GM12878 (cell line): ENCODE measurements around the gene PTPRN2.

Source experiments
- ATF2 ChIP-seq: IDR thresholded peaks from 2 replicates; pipeline ENCODE4 v1.6.1; 2012; ENCODE audit warnings: low read length, inconsistent platforms
- EP300 ChIP-seq, 2 experiments: fragments of 150-350 bp in 1 of 2; IDR thresholded peaks; 2 replicates each; pipeline ENCODE4 v1.6.1; 2011 to 2012; ENCODE audit warnings: low read depth in 2 of 2, low read length in 2 of 2, borderline replicate concordance in 1 of 2, improper control_type of control experiment in 1 of 2, inconsistent platforms in 1 of 2; ENCODE audit not compliant: control insufficient read depth in 1 of 2
- ESRRA ChIP-seq: IDR thresholded peaks from 2 replicates; pipeline ENCODE4 v1.6.1; 2012; ENCODE audit warnings: mild to moderate bottlenecking, low read length, improper control_type of control experiment
- NRF1 ChIP-seq: conservative IDR thresholded peaks from 2 replicates; pipeline ENCODE4 v1.6.1; 2011; ENCODE audit warnings: mild to moderate bottlenecking, low read depth, low read length, improper control_type of control experiment
- REST ChIP-seq: IDR thresholded peaks from 2 replicates; pipeline ENCODE4 v1.6.1; 2012; ENCODE audit warnings: mild to moderate bottlenecking, low read depth, low read length
- SUPT20H ChIP-seq: IDR thresholded peaks from 2 replicates; pipeline ENCODE4 v1.6.1; 2011; ENCODE audit warnings: low read depth, mild to moderate bottlenecking, low read length, moderate library complexity, borderline replicate concordance; ENCODE audit not compliant: control insufficient read depth
- TARDBP ChIP-seq: IDR thresholded peaks from 2 replicates; pipeline ENCODE4 v1.6.1; 2016; ENCODE audit warnings: borderline replicate concordance
- YY1 ChIP-seq: IDR thresholded peaks from 2 replicates; pipeline ENCODE4 v1.6.1; 2011; ENCODE audit warnings: low read depth, mild to moderate bottlenecking, low read length
- TF ChIP-seq, protein P1 (sequence below), 3 experiments: IDR thresholded peaks in 2 of 3; conservative IDR thresholded peaks in 1 of 3; 2 replicates each; pipeline ENCODE4 v1.5.1; 2011; ENCODE audit warnings: low read depth in 3 of 3, low read length in 3 of 3, mild to moderate bottlenecking in 3 of 3, control low read depth in 2 of 3, moderate library complexity in 2 of 3, inconsistent platforms in 1 of 3, mixed read lengths in 1 of 3; ENCODE audit not compliant: control insufficient read depth in 2 of 3, insufficient read depth in 1 of 3; ENCODE audit errors: extremely low read depth in 1 of 3

DNA sequence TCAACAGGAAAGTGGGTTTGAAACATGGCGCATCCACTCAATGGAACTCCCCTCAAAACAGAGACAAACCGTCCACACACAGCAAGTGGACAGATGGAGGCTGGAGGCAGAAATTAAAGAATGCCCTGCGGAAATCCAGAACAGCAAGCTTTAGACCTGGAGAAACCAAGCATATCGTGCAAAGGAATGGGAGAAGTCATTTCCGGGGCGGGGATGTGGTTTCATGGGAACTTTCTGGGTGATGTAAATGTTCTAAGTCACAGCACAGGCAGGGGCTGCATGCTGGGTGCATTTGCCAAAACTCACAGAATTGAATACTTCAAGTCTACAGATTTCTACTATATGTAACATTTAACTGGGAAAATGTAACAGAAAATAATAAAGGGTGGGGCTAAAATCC is 213.0 kb downstream of the PTPRN2 start:
- TF ChIP-seq, protein P1, sequence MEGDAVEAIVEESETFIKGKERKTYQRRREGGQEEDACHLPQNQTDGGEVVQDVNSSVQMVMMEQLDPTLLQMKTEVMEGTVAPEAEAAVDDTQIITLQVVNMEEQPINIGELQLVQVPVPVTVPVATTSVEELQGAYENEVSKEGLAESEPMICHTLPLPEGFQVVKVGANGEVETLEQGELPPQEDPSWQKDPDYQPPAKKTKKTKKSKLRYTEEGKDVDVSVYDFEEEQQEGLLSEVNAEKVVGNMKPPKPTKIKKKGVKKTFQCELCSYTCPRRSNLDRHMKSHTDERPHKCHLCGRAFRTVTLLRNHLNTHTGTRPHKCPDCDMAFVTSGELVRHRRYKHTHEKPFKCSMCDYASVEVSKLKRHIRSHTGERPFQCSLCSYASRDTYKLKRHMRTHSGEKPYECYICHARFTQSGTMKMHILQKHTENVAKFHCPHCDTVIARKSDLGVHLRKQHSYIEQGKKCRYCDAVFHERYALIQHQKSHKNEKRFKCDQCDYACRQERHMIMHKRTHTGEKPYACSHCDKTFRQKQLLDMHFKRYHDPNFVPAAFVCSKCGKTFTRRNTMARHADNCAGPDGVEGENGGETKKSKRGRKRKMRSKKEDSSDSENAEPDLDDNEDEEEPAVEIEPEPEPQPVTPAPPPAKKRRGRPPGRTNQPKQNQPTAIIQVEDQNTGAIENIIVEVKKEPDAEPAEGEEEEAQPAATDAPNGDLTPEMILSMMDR (IDR thresholded peaks at IDR 0.05 in 2 of 3, conservative IDR thresholded peaks at IDR 0.05 in 1 of 3; ENCODE audit: control insufficient read depth in 2 of 3, extremely low read depth in 1 of 3, insufficient read depth in 1 of 3, low read depth in 3 of 3, low read length in 3 of 3) = no peak
- TF ChIP-seq TARDBP = no peak
- TF ChIP-seq EP300 (IDR thresholded peaks at IDR 0.05; ENCODE audit: borderline replicate concordance in 1 of 2, control insufficient read depth in 1 of 2, low read depth in 2 of 2, low read length in 2 of 2) = no peak
- no peak for TF ChIP-seq YY1
- no peak for TF ChIP-seq SUPT20H
- TF ChIP-seq REST = no peak
- no peak for TF ChIP-seq ATF2
- no peak for TF ChIP-seq ESRRA
- TF ChIP-seq NRF1 = no peak
